Colonic mucosa (tissue), 4 donors: ENCODE data around the gene DDX46. TPM values are rescaled to one million over a fixed set of nuclear protein-coding genes. Genes with fewer than 3 reads are reported as not detected.

ENCODE experiments used
- DNase-seq: peaks from one replicate; pipeline ENCODE4 v3.0.0-alpha.2; 2020
- H3K27ac ChIP-seq: fragments of 200-600 bp; one replicate; pipeline ENCODE4 v1.8.0; 2021
- H3K27me3 ChIP-seq: fragments of 200-600 bp; one replicate; pipeline ENCODE4 v1.8.0; 2021
- H3K36me3 ChIP-seq: fragments of 200-600 bp; one replicate; pipeline ENCODE4 v1.8.0; 2021
- H3K4me1 ChIP-seq: fragments of 200-600 bp; one replicate; pipeline ENCODE4 v1.8.0; 2021; ENCODE audit warnings: mild to moderate bottlenecking
- H3K4me3 ChIP-seq: fragments of 200-600 bp; one replicate; pipeline ENCODE4 v1.8.0; 2021
- H3K9ac ChIP-seq, 2 donors: one replicate each; pipeline ENCODE4 v1.7.0; 2013; ENCODE audit warnings: control low read depth in 2 of 2, low read depth in 2 of 2, low read length in 2 of 2
- H3K9me3 ChIP-seq: fragments of 200-600 bp; one replicate; pipeline ENCODE4 v1.8.0; 2021
- intact Hi-C: fragments of 100-400 bp; cut with DNase I; formaldehyde crosslinking; loops from one replicate; pipeline ENCODE4 v1.14.1; 2022
- total RNA-seq, 2 donors: library from RNA; stranded (reverse); fragmentation: NEBNext Ultra II Directional in 1 of 2; extraction: Animal tissue kit (Norgen Biotek cat#: 25700) in 1 of 2; gene quantifications; one replicate each; pipeline ENCODE4 v1.2.1, GENCODE V29; 2021
- TF ChIP-seq, protein P1 (sequence below): fragments of 200-600 bp; IDR thresholded peaks from one replicate; pipeline ENCODE4 v1.8.0; 2022; ENCODE audit warnings: antibody characterized with exemption, mild to moderate bottlenecking
- donor health status: healthy.
- donor health status: DM: no; HTN: no; CAD: no.
- donor health status: DM: no; HTN: no; CAD: no.

DDX46 gene
- total RNA-seq, 2 donors from 2014 or later: 38.2 to 49.3 TPM

DNA sequence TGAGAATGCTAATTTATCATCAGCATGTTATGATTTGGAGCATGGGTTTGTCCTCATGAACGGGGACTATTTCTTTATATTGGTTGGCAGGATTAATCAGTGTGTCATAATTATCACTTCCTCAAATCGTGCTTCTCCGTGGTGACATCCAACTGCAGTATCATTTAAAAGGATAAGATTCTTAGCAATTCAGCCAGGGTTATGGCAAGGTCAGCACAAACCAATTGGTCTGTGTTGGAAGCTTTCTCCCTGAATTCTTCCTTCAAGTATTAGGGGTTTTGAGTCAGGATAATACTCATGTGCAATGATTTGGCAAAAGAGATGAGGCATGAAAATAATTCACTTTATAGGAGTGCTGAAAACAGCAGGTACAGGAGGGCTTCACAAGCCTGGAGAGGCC lies 25.8 kb upstream of the DDX46 start:
- no peaks in the 10 kb centered on the region for H3K36me3 ChIP-seq
- H3K9me3 ChIP-seq: no peaks in the 10 kb centered on the region
- no peak overlapping the region for H3K9ac ChIP-seq
- H3K4me1 ChIP-seq: no peaks in the 10 kb centered on the region
- DNase-seq: no peak
- no peak overlapping the region for H3K27ac ChIP-seq
- TF ChIP-seq, protein P1, sequence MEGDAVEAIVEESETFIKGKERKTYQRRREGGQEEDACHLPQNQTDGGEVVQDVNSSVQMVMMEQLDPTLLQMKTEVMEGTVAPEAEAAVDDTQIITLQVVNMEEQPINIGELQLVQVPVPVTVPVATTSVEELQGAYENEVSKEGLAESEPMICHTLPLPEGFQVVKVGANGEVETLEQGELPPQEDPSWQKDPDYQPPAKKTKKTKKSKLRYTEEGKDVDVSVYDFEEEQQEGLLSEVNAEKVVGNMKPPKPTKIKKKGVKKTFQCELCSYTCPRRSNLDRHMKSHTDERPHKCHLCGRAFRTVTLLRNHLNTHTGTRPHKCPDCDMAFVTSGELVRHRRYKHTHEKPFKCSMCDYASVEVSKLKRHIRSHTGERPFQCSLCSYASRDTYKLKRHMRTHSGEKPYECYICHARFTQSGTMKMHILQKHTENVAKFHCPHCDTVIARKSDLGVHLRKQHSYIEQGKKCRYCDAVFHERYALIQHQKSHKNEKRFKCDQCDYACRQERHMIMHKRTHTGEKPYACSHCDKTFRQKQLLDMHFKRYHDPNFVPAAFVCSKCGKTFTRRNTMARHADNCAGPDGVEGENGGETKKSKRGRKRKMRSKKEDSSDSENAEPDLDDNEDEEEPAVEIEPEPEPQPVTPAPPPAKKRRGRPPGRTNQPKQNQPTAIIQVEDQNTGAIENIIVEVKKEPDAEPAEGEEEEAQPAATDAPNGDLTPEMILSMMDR: no peak
- H3K4me3 ChIP-seq: no peak overlapping the region
- intact Hi-C loops: no loop called here
- H3K27me3 ChIP-seq: no peaks in the 10 kb centered on the region

DNA sequence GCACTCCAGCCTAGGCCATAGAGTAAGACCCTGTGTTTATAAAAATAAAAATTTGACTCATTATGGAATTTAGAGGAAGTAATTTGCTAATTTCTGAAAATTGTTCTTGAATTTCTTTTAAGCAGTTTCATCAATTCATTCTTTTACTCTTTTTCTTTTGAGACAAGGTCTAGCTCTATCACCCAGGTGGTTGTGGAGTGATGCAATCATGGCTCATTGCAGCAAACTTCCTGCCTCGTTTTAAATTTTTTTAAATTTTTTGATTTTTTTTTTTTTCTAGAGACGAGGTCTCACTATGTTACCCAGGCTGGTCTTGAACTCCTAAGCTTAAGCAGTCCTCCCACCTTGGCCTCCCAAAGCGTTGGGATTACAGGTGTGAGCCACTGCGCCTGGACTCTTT lies 23.3 kb upstream of the DDX46 start:
- Histone ChIP-seq H3K9me3 (no peaks in the 10 kb centered on the region), H3K4me3 (no peak overlapping the region), H3K27me3 (no peaks in the 10 kb centered on the region), H3K36me3 (no peaks in the 10 kb centered on the region), H3K9ac (no peak overlapping the region), H3K27ac (no peak overlapping the region), H3K4me1 (peaks cover 6% of the 10 kb centered on the region)
- TF ChIP-seq, protein P1: no peak
- no peak for DNase-seq
- intact Hi-C loops: no loop called here

DNA sequence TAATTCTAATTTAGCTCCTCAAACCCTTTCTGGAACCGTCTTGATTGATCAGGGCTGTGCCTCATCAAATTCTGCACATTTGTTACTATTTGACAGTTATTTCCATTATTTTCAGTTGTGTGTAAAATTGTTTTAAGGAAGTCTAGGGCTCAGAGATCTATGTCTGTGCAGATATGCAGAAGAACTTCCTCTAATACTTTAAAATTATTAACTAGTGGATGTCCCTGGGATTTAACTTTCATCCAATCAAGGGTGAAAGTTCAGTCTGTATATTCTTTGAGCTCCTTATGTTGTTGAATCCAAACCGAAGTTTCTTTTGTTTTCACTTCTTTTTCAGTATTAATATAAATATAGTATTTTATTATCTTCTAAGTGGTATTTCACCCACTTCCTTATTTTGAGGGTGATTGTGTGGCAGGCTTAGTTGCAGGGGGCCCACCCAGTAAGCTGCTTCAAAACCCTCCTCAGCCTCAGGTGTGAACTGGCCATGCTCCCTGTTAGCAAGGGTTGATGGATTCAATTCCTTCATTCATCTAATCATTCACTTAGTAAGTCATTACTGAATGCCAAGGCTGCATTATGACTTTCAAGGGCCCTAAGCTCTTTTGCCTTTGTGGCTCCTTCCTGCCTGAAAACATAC lies 22.3 kb upstream of the DDX46 start:
- TF ChIP-seq, protein P1: no peak
- H3K27ac ChIP-seq: no peak overlapping the region
- no peaks in the 10 kb centered on the region for H3K9me3 ChIP-seq
- DNase-seq: no peak
- no peak overlapping the region for H3K4me3 ChIP-seq
- H3K9ac ChIP-seq: no peak overlapping the region
- H3K36me3 ChIP-seq: no peaks in the 10 kb centered on the region
- peaks cover 6% of the 10 kb centered on the region for H3K4me1 ChIP-seq
- H3K27me3 ChIP-seq: no peaks in the 10 kb centered on the region
- intact Hi-C loops: no loop called here

DNA sequence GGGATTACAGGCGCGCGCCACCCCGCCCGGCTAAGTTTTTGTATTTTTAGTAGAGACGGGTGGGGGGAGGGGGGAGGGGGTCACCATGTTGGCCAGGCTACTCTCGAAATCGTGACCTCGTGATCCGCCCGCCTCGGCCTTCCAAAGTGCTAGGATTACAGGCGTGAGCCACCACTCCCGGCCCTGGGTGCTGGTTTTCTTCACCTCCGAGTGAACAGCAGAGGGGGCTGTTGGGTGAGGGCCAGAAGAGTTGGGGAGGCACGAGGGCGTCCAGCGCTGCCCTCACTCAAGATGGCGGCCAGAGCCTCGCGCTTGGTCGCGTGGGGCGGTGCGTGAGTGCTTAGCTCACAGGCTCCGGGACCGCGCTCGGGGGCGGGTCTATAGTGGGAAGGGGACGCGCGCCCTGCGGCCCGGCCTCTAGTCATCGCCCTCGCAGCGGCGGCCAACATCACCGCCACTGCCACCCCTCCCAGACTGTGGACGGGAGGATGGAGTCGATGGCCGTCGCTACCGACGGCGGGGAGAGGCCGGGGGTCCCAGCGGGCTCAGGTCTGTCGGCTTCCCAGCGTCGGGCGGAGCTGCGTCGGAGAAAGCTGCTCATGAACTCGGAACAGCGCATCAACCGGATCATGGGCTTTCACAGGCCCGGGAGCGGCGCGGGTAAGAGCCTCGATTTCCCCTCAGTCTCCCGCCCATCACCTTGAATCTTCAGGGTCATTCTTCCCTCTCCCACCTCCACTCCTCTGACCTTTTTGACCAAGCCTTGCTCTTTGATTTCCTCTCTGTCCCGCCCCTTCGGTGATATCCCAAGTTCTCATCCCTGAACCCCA lies 20.2 kb upstream of the DDX46 start, which contains the start of gene CAMLG:
Gene CAMLG (plus strand): TSS at position 416 of the 830 bp plus-strand sequence. CDS start 73 bp downstream, at position 489.
- no peaks in the 10 kb centered on the region for H3K27me3 ChIP-seq
- peak within 1 kb of the TSS; percentile 90 to 96 for H3K9ac ChIP-seq
- peak within 1 kb of the TSS; percentile 87 for H3K4me3 ChIP-seq
- peak; percentile 99 for DNase-seq
- peaks cover 6% of the 10 kb centered on the region for H3K4me1 ChIP-seq
- intact Hi-C loops: loop anchor here (2.0 kb wide), 1 partner anchor 164 kb away; no protein-coding TSS in a partner anchor
- no peaks in the 10 kb centered on the region for H3K9me3 ChIP-seq
- H3K27ac ChIP-seq: peak within 1 kb of the TSS; percentile 80
- no peaks in the 10 kb centered on the region for H3K36me3 ChIP-seq
- TF ChIP-seq, protein P1: peak; percentile 49

DNA sequence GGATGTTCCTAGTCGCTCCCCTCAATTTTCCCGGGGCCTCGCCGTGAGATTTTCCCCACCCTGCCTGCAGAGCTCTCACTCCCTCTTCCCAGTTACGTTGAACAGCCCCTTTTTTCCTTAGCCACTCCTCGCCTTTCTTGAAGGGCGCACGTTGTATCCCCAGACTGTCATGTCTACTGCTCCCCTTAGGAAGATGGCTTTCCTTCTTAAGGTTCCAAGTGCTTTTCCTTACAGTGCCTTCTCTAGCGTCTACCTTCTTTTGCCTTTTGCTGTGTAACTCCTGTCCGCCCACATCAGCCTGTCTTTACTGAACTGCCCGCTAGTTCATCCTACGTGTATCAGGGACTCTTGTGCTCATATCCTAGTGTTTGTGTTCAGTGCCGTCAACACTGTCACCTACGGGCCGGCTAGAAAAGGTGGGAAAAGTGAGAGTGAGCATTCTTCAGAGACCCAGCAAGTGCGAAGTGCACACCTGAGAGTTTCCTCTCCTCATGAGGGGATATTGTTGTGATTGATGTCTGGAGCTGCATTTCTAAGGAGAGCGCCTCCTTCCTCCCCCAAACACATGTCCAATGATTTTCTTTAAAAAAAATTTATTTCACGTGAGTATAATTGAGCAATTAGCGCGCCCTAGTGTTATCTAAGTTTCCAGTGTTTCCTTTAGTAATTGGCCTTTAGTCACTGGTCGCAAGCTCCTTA lies 19.5 kb upstream of the DDX46 start:
- intact Hi-C loops: loop anchor here (2.0 kb wide), 1 partner anchor 164 kb away; no protein-coding TSS in a partner anchor

More for the DNA sequence above, 19.5 kb upstream of the DDX46 start:
- peak; percentile 34 for DNase-seq
- peak overlapping the region; percentile 90 to 96 for H3K9ac ChIP-seq
- H3K36me3 ChIP-seq: no peaks in the 10 kb centered on the region
- no peaks in the 10 kb centered on the region for H3K9me3 ChIP-seq
- peaks cover 6% of the 10 kb centered on the region for H3K4me1 ChIP-seq
- no peaks in the 10 kb centered on the region for H3K27me3 ChIP-seq
- TF ChIP-seq, protein P1: no peak
- peak overlapping the region; percentile 80 for H3K27ac ChIP-seq
- peak overlapping the region; percentile 87 for H3K4me3 ChIP-seq
